HEK293 (cell line): Measurements from ENCODE around the gene DOCK1.
A peak's percentile ranks its signal among the peaks of the same experiment; 100 is the strongest.
"Not testable (repeated sequence)": the region's sequence is repeated elsewhere in the genome, so short reads cannot be mapped to it uniquely, and the experiment has no call there.

Experiments used
- CTCF ChIA-PET: fragments of 350-600 bp; formaldehyde crosslinking; extraction: SDS; loops from one replicate; lab custom pipeline; 2021; ENCODE audit warnings: antibody characterized with exemption; lab: Yijun Ruan, JAX
- POLR2A ChIA-PET: fragments of 300-600 bp; formaldehyde crosslinking; extraction: SDS; loops from one replicate; lab custom pipeline; 2020; ENCODE audit warnings: antibody characterized with exemption, inconsistent platforms; lab: Yijun Ruan, JAX
- H3K27ac ChIP-seq: fragments of 200-500 bp; sonication (Bioruptor generic); 2 replicates; pipeline ENCODE4 v1.5.1; 2014; ENCODE audit warnings: low read depth, low read length, control low read depth, inconsistent platforms; ENCODE audit errors: extremely low read depth
- H3K36me3 ChIP-seq, 2 experiments: fragments of 200-500 bp in 1 of 2; sonication (Bioruptor generic) in 1 of 2; 1 replicate in 1 of 2; 2 replicates in 1 of 2; pipeline ENCODE4 v1.5.1; 2014 to 2017; ENCODE audit warnings: inconsistent platforms in 2 of 2, low read length in 2 of 2; ENCODE audit not compliant: control insufficient read depth in 2 of 2, insufficient read depth in 1 of 2
- H3K4me1 ChIP-seq: fragments of 200-500 bp; sonication (Bioruptor generic); 2 replicates; pipeline ENCODE4 v1.5.1; 2014; ENCODE audit warnings: mild to moderate bottlenecking, low read length, inconsistent platforms; ENCODE audit not compliant: control insufficient read depth, insufficient read depth
- H3K4me3 ChIP-seq: 2 replicates; pipeline ENCODE4 v1.5.1; 2011; ENCODE audit warnings: low read depth, mild to moderate bottlenecking, control low read depth, low read length, moderate library complexity
- H3K9me3 ChIP-seq: fragments of 200-500 bp; sonication (Bioruptor generic); 2 replicates; pipeline ENCODE4 v1.5.1; 2014; ENCODE audit warnings: low read depth, low read length, inconsistent platforms; ENCODE audit not compliant: control insufficient read depth, insufficient read depth
- GLI4 ChIP-seq: fragments of 450-650 bp; formaldehyde crosslinking; IDR thresholded peaks from 2 replicates; pipeline ENCODE4 v1.5.1; 2016; ENCODE audit warnings: missing biosample characterization, missing genetic modification characterization
- OSR2 ChIP-seq: fragments of 450-650 bp; formaldehyde crosslinking; IDR thresholded peaks from 2 replicates; pipeline ENCODE4 v1.5.1; 2016; ENCODE audit warnings: missing biosample characterization, missing genetic modification characterization
- OVOL3 ChIP-seq: fragments of 450-650 bp; formaldehyde crosslinking; IDR thresholded peaks from 2 replicates; pipeline ENCODE4 v1.5.1; 2016; ENCODE audit warnings: missing biosample characterization, missing genetic modification characterization
- RBAK ChIP-seq: fragments of 450-650 bp; formaldehyde crosslinking; IDR thresholded peaks from 2 replicates; pipeline ENCODE4 v1.5.1; 2016; ENCODE audit warnings: missing biosample characterization, missing genetic modification characterization
- ZFHX2 ChIP-seq: fragments of 450-650 bp; formaldehyde crosslinking; conservative IDR thresholded peaks from 2 replicates; pipeline ENCODE4 v1.5.1; 2016; ENCODE audit warnings: missing biosample characterization, missing genetic modification characterization
- ZNF169 ChIP-seq: fragments of 450-650 bp; formaldehyde crosslinking; IDR thresholded peaks from 2 replicates; pipeline ENCODE4 v1.5.1; 2016; ENCODE audit warnings: missing biosample characterization, missing genetic modification characterization
- ZNF23 ChIP-seq: fragments of 450-650 bp; formaldehyde crosslinking; IDR thresholded peaks from 2 replicates; pipeline ENCODE4 v1.5.1; 2016; ENCODE audit warnings: missing biosample characterization, missing genetic modification characterization, borderline replicate concordance
- ZNF266 ChIP-seq: fragments of 450-650 bp; formaldehyde crosslinking; IDR thresholded peaks from 2 replicates; pipeline ENCODE4 v1.5.1; 2016; ENCODE audit warnings: missing biosample characterization, missing genetic modification characterization, low read depth
- ZNF341 ChIP-seq: fragments of 450-650 bp; formaldehyde crosslinking; IDR thresholded peaks from 2 replicates; pipeline ENCODE4; 2016; ENCODE audit warnings: low read depth, missing biosample characterization, missing genetic modification characterization
- ZNF423 ChIP-seq: fragments of 450-650 bp; formaldehyde crosslinking; IDR thresholded peaks from 2 replicates; pipeline ENCODE4 v1.5.1; 2016; ENCODE audit warnings: missing biosample characterization, missing genetic modification characterization
- ZNF549 ChIP-seq: fragments of 450-650 bp; IDR thresholded peaks from 2 replicates; pipeline ENCODE4 v1.5.1; 2018; ENCODE audit warnings: missing biosample characterization, missing genetic modification characterization, mild to moderate bottlenecking, inconsistent platforms, moderate library complexity
- ZNF623 ChIP-seq: fragments of 450-650 bp; formaldehyde crosslinking; IDR thresholded peaks from 2 replicates; pipeline ENCODE4 v1.5.1; 2016; ENCODE audit warnings: missing biosample characterization, missing genetic modification characterization
- ZNF626 ChIP-seq: fragments of 450-650 bp; sonication (Bioruptor Pico); formaldehyde crosslinking; IDR thresholded peaks from 2 replicates; pipeline ENCODE4 v1.5.1; 2018; ENCODE audit warnings: missing biosample characterization, missing genetic modification characterization, inconsistent platforms
- ZSCAN23 ChIP-seq: fragments of 450-650 bp; formaldehyde crosslinking; IDR thresholded peaks from 2 replicates; pipeline ENCODE4 v1.5.1; 2016; ENCODE audit warnings: missing biosample characterization, missing genetic modification characterization
- TF ChIP-seq, protein P1 (sequence below): fragments of 450-650 bp; formaldehyde crosslinking; IDR thresholded peaks from 2 replicates; pipeline ENCODE4 v1.5.1; 2017; ENCODE audit warnings: missing biosample characterization, missing genetic modification characterization
- TF ChIP-seq, protein P2 (sequence below): fragments of 450-650 bp; formaldehyde crosslinking; conservative IDR thresholded peaks from 2 replicates; pipeline ENCODE4 v1.5.1; 2016; ENCODE audit warnings: low read depth, missing biosample characterization, missing genetic modification characterization
- TF ChIP-seq, protein P3 (sequence below): fragments of 450-650 bp; formaldehyde crosslinking; IDR thresholded peaks from 2 replicates; pipeline ENCODE4 v1.5.1; 2016; ENCODE audit warnings: missing biosample characterization, missing genetic modification characterization
- TF ChIP-seq, protein P4 (sequence below): fragments of 450-650 bp; formaldehyde crosslinking; IDR thresholded peaks from 2 replicates; pipeline ENCODE4 v1.5.1; 2016; ENCODE audit warnings: missing biosample characterization, missing genetic modification characterization
- TF ChIP-seq, protein P5 (sequence below): fragments of 450-650 bp; formaldehyde crosslinking; IDR thresholded peaks from 2 replicates; pipeline ENCODE4 v1.5.1; 2016; ENCODE audit warnings: missing biosample characterization, missing genetic modification characterization

DOCK1 gene

DNA sequence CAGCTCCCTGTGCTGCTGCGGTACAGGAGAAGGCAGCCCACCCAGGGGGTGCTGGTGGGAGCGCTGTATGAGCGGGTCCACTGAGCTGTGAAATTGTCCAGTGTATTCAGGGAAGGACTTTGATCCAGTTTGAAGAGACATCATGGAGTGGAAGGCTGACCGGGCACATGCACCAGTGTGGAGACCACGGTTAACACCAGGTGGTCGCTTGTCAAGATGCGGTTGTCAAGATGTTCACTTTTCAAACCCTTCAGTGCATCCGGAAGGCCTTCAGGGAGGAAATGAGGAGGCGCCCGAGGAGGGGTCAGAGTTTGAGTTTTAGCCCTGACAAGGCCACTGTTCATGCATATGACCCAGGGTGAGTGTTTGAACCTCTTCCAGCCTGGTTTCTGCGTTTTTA is 6.1 kb downstream of the DOCK1 start (continued):
- TF ChIP-seq, protein P1, sequence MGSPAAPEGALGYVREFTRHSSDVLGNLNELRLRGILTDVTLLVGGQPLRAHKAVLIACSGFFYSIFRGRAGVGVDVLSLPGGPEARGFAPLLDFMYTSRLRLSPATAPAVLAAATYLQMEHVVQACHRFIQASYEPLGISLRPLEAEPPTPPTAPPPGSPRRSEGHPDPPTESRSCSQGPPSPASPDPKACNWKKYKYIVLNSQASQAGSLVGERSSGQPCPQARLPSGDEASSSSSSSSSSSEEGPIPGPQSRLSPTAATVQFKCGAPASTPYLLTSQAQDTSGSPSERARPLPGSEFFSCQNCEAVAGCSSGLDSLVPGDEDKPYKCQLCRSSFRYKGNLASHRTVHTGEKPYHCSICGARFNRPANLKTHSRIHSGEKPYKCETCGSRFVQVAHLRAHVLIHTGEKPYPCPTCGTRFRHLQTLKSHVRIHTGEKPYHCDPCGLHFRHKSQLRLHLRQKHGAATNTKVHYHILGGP, result no peak
- TF ChIP-seq ZNF341 (tag by site-specific recombination) (no peak), ZSCAN23 (no peak)
- TF ChIP-seq, protein P2, sequence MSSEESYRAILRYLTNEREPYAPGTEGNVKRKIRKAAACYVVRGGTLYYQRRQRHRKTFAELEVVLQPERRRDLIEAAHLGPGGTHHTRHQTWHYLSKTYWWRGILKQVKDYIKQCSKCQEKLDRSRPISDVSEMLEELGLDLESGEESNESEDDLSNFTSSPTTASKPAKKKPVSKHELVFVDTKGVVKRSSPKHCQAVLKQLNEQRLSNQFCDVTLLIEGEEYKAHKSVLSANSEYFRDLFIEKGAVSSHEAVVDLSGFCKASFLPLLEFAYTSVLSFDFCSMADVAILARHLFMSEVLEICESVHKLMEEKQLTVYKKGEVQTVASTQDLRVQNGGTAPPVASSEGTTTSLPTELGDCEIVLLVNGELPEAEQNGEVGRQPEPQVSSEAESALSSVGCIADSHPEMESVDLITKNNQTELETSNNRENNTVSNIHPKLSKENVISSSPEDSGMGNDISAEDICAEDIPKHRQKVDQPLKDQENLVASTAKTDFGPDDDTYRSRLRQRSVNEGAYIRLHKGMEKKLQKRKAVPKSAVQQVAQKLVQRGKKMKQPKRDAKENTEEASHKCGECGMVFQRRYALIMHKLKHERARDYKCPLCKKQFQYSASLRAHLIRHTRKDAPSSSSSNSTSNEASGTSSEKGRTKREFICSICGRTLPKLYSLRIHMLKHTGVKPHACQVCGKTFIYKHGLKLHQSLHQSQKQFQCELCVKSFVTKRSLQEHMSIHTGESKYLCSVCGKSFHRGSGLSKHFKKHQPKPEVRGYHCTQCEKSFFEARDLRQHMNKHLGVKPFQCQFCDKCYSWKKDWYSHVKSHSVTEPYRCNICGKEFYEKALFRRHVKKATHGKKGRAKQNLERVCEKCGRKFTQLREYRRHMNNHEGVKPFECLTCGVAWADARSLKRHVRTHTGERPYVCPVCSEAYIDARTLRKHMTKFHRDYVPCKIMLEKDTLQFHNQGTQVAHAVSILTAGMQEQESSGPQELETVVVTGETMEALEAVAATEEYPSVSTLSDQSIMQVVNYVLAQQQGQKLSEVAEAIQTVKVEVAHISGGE, result no peak

DNA sequence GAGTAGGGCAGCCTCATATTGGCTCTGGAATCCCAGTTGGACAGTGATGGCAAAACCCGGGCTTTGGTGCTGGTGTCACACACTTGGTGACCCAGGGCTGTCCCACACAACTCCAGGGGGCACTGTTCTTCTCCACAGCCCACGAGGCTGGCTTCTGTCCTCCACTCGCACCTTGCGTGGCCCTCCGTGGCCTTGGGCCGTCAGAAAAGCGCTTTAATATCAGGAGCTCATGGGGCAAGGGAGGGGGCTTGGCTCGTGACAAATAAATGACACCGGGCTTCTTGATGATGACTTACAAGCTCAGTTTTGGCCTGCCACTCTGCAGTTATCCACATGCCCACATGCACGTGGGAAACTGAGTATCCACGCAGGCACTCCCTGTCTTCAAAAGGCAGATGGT is 8.1 kb downstream of the DOCK1 start:
- no peaks in the 10 kb centered on the region for H3K9me3 ChIP-seq
- no peak overlapping the region for H3K27ac ChIP-seq
- no peaks in the 10 kb centered on the region for H3K36me3 ChIP-seq
- H3K4me1 ChIP-seq, result no peaks in the 10 kb centered on the region
- H3K4me3 ChIP-seq, result no peak overlapping the region
- TF ChIP-seq ZNF169 (tag by site-specific recombination), result no peak
- TF ChIP-seq, protein P3, sequence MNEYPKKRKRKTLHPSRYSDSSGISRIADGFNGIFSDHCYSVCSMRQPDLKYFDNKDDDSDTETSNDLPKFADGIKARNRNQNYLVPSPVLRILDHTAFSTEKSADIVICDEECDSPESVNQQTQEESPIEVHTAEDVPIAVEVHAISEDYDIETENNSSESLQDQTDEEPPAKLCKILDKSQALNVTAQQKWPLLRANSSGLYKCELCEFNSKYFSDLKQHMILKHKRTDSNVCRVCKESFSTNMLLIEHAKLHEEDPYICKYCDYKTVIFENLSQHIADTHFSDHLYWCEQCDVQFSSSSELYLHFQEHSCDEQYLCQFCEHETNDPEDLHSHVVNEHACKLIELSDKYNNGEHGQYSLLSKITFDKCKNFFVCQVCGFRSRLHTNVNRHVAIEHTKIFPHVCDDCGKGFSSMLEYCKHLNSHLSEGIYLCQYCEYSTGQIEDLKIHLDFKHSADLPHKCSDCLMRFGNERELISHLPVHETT (tag by site-specific recombination), result no peak
- TF ChIP-seq ZNF549, result no peak
- TF ChIP-seq OSR2 (tag by site-specific recombination), result no peak
- TF ChIP-seq GLI4 (tag by site-specific recombination), result no peak
- TF ChIP-seq ZNF266 (tag by site-specific recombination), result no peak
- no peak for TF ChIP-seq ZFHX2 (tag by site-specific recombination)
- TF ChIP-seq, all 188 proteins: peak for 0
- CTCF ChIA-PET, result interaction anchor here (0.6 kb wide), 2 partner anchors 681 to 1308 kb away, joined by 3 read pairs; no protein-coding TSS in a partner anchor
- POLR2A ChIA-PET, result no interaction called here

DNA sequence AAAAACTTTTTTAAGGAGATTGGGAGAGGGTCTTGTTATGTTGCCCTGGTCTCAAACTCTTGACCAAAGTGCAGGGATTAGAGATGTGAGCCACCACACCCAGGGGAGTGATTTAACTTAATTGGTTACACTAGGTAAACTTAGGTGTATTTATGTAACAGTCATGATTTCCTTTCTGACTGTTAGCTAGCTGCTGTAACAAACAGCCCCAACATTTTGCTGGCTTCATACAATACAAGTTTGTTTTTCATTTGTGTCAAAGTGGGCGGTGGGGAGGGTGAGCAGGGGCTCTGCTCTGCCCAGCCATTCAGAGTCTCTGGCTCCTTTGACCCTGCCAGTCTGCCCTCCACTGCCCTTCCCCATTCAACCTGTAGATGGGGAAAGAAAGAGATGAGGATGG is 9.3 kb downstream of the DOCK1 start:
- Histone ChIP-seq H3K9me3 (no peaks in the 10 kb centered on the region), H3K36me3 (peaks cover 0 to 2% of the 10 kb centered on the region in 2 experiments; a peak in 1 of 3 replicates), H3K4me3 (no peak overlapping the region), H3K4me1 (no peaks in the 10 kb centered on the region), H3K27ac (no peak overlapping the region)
- CTCF ChIA-PET, result no interaction called here
- POLR2A ChIA-PET, result no interaction called here
- TF ChIP-seq ZNF423 (tag by site-specific recombination) (no peak), OVOL3 (no peak), ZNF626 (no peak), ZNF623 (tag by site-specific recombination) (no peak), ZNF23 (tag by site-specific recombination) (no peak), RBAK (peak; percentile 82)
- TF ChIP-seq, protein P4, sequence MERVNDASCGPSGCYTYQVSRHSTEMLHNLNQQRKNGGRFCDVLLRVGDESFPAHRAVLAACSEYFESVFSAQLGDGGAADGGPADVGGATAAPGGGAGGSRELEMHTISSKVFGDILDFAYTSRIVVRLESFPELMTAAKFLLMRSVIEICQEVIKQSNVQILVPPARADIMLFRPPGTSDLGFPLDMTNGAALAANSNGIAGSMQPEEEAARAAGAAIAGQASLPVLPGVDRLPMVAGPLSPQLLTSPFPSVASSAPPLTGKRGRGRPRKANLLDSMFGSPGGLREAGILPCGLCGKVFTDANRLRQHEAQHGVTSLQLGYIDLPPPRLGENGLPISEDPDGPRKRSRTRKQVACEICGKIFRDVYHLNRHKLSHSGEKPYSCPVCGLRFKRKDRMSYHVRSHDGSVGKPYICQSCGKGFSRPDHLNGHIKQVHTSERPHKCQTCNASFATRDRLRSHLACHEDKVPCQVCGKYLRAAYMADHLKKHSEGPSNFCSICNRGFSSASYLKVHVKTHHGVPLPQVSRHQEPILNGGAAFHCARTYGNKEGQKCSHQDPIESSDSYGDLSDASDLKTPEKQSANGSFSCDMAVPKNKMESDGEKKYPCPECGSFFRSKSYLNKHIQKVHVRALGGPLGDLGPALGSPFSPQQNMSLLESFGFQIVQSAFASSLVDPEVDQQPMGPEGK, result no peak
- TF ChIP-seq, protein P5, sequence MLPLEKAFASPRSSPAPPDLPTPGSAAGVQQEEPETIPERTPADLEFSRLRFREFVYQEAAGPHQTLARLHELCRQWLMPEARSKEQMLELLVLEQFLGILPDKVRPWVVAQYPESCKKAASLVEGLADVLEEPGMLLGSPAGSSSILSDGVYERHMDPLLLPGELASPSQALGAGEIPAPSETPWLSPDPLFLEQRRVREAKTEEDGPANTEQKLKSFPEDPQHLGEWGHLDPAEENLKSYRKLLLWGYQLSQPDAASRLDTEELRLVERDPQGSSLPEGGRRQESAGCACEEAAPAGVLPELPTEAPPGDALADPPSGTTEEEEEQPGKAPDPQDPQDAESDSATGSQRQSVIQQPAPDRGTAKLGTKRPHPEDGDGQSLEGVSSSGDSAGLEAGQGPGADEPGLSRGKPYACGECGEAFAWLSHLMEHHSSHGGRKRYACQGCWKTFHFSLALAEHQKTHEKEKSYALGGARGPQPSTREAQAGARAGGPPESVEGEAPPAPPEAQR (tag by site-specific recombination), result no peak

DNA sequence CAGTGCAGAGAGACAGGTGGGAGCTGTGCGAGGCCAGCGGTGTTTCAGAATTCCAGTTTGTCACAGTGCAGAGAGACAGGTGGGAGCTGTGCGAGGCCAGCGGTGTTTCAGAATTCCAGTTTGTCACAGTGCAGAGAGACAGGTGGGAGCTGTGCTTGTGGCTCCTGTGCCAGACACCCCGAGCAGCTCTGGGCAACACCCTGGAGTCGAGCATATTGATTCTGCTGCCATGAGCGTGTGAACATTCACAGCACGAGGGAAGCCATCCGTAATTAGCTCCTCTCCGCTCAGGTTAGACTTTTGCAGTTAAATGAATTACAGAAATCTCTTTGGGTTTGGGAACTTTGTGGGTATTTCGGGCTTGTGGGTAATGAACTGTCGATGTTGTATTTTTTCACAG is 11.7 kb downstream of the DOCK1 start:
- H3K4me3 ChIP-seq, H3K27ac ChIP-seq, H3K36me3 ChIP-seq, POLR2A ChIA-PET, H3K4me1 ChIP-seq, H3K9me3 ChIP-seq: not testable (repeated sequence)
- CTCF ChIA-PET, result interaction anchor here (0.6 kb wide), 1 partner anchor 616 kb away, joined by 3 read pairs; no protein-coding TSS in a partner anchor
